ENCODE data around the gene SIL1. TPM values are rescaled to one million over a fixed set of nuclear protein-coding genes. Genes with fewer than 3 reads are reported as not detected.

Gene SIL1
- total and polyA plus RNA-seq, 2 of the 4 experiments (the other 2 are of a cell fraction): 56.1 to 66.0 TPM

- no peak overlapping the region for H3K4me3 ChIP-seq (ENCODE audit: insufficient read depth, low read depth, low read length)
- POLR2A ChIA-PET (ENCODE audit: unreplicated experiment): no interaction called here
- H3K14ac ChIP-seq (replicated peaks; ENCODE audit: low read depth, low read length): no peak overlapping the region
- H2BK120ac ChIP-seq (ENCODE audit: low read depth, low read length): no peak overlapping the region
- no peaks in the 10 kb centered on the region for H3K9me1 ChIP-seq (ENCODE audit: insufficient read depth, low read length)
- no peak overlapping the region for H3K9ac ChIP-seq (ENCODE audit: low read depth, low read length)
- no peak overlapping the region for H3K56ac ChIP-seq (ENCODE audit: extremely low read depth, insufficient read depth, low read length)
- no peak overlapping the region for H3K4me2 ChIP-seq (ENCODE audit: low read depth, low read length)
- H3K27ac ChIP-seq (ENCODE audit: insufficient read depth, low read length): no peak overlapping the region
- no TSS peak for BruUV-seq (replicated peaks)
- H3K27me3 ChIP-seq (ENCODE audit: control insufficient read depth, insufficient read depth, low read length): no peaks in the 10 kb centered on the region; the same call in 1 of the 2 replicates
- H2BK15ac ChIP-seq (ENCODE audit: low read depth, low read length): no peak overlapping the region
- H2BK20ac ChIP-seq (ENCODE audit: low read depth, low read length): no peak overlapping the region
- in situ Hi-C loops (cut with MboI; ENCODE audit: low sequenced_read_pairs) (no loop called here), intact Hi-C loops (cut with micrococcal nuclease) (no loop called here), dilution Hi-C loops (cut with HindIII; ENCODE audit: low sequenced_read_pairs, unreplicated experiment) (no loop called here)
- no peaks in the 10 kb centered on the region for H3K4me1 ChIP-seq (ENCODE audit: control insufficient read depth, insufficient read depth, low read length)
- ATAC-seq (ENCODE audit: low read depth) (no peak), DNase-seq (no peak)
- no peak overlapping the region for H3K18ac ChIP-seq (ENCODE audit: low read depth, low read length)
- H3K36me3 ChIP-seq (ENCODE audit: control insufficient read depth, insufficient read depth, low read length): no peaks in the 10 kb centered on the region
- H2AFZ ChIP-seq (replicated peaks; ENCODE audit: low read length, poor library complexity): no peak overlapping the region
- no peaks in the 10 kb centered on the region for H3K79me1 ChIP-seq (ENCODE audit: low read depth in 1 of 2, low read length in 2 of 2)
- no peak overlapping the region for H3K4ac ChIP-seq (ENCODE audit: low read depth, low read length)
- H4K91ac ChIP-seq (ENCODE audit: insufficient read depth, low read depth, low read length): no peak overlapping the region
- TF ChIP-seq POLR2A (IDR thresholded peaks at IDR 0.05; ENCODE audit: low read depth, low read length) (no peak), SMC3 (IDR thresholded peaks at IDR 0.05; ENCODE audit: low read depth, low read length) (no peak), MAFK (IDR thresholded peaks at IDR 0.05; ENCODE audit: low read depth, low read length) (no peak), CHD1 (IDR thresholded peaks at IDR 0.05; ENCODE audit: low read depth, low read length) (no peak), RCOR1 (IDR thresholded peaks at IDR 0.05; ENCODE audit: insufficient replicate concordance, low read length) (no peak), MAZ (IDR thresholded peaks at IDR 0.05; ENCODE audit: borderline replicate concordance, low read depth, low read length) (no peak), NFE2L2 (IDR thresholded peaks at IDR 0.05; ENCODE audit: low read depth, low read length) (no peak), RFX5 (IDR thresholded peaks at IDR 0.05; ENCODE audit: low read depth, low read length) (no peak), FOS (IDR thresholded peaks at IDR 0.05; ENCODE audit: low read depth, low read length) (no peak), BHLHE40 (IDR thresholded peaks at IDR 0.05; ENCODE audit: low read depth, low read length) (no peak)
- TF ChIP-seq, protein P1, sequence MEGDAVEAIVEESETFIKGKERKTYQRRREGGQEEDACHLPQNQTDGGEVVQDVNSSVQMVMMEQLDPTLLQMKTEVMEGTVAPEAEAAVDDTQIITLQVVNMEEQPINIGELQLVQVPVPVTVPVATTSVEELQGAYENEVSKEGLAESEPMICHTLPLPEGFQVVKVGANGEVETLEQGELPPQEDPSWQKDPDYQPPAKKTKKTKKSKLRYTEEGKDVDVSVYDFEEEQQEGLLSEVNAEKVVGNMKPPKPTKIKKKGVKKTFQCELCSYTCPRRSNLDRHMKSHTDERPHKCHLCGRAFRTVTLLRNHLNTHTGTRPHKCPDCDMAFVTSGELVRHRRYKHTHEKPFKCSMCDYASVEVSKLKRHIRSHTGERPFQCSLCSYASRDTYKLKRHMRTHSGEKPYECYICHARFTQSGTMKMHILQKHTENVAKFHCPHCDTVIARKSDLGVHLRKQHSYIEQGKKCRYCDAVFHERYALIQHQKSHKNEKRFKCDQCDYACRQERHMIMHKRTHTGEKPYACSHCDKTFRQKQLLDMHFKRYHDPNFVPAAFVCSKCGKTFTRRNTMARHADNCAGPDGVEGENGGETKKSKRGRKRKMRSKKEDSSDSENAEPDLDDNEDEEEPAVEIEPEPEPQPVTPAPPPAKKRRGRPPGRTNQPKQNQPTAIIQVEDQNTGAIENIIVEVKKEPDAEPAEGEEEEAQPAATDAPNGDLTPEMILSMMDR (conservative IDR thresholded peaks at IDR 0.05; ENCODE audit: low read depth, low read length): no peak
- TF ChIP-seq, protein P2, sequence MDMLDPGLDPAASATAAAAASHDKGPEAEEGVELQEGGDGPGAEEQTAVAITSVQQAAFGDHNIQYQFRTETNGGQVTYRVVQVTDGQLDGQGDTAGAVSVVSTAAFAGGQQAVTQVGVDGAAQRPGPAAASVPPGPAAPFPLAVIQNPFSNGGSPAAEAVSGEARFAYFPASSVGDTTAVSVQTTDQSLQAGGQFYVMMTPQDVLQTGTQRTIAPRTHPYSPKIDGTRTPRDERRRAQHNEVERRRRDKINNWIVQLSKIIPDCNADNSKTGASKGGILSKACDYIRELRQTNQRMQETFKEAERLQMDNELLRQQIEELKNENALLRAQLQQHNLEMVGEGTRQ (IDR thresholded peaks at IDR 0.05; ENCODE audit: low read depth, low read length): no peak
- TF ChIP-seq, protein P3, sequence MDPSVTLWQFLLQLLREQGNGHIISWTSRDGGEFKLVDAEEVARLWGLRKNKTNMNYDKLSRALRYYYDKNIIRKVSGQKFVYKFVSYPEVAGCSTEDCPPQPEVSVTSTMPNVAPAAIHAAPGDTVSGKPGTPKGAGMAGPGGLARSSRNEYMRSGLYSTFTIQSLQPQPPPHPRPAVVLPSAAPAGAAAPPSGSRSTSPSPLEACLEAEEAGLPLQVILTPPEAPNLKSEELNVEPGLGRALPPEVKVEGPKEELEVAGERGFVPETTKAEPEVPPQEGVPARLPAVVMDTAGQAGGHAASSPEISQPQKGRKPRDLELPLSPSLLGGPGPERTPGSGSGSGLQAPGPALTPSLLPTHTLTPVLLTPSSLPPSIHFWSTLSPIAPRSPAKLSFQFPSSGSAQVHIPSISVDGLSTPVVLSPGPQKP (IDR thresholded peaks at IDR 0.05; ENCODE audit: borderline replicate concordance, low read depth, low read length): no peak
- H4K8ac ChIP-seq (ENCODE audit: low read depth in 2 of 2, low read length in 2 of 2): no peak overlapping the region
- no peak overlapping the region for H2AK5ac ChIP-seq (ENCODE audit: low read depth, low read length)
- no peak overlapping the region for H4K5ac ChIP-seq (ENCODE audit: low read depth, low read length)
- H3K9me3 ChIP-seq (ENCODE audit: control insufficient read depth, insufficient read depth, low read length): no peaks in the 10 kb centered on the region
- CTCF ChIA-PET: no interaction called here
- no peak overlapping the region for H2BK5ac ChIP-seq (ENCODE audit: low read depth, low read length, poor library complexity, severe bottlenecking)
- no peak overlapping the region for H3K23ac ChIP-seq (ENCODE audit: low read depth, low read length)
- no peak overlapping the region for H2AK9ac ChIP-seq (replicated peaks; ENCODE audit: low read depth, low read length, poor library complexity)
- H4K20me1 ChIP-seq (ENCODE audit: insufficient read depth, low read length): peaks cover 8% of the 10 kb centered on the region; the same call in 1 of the 2 replicates
Measured at GRCh38 chr5:139050432-139050831, 147.7 kb downstream of the SIL1 start.
